Measurements from ENCODE around the gene RGS12.
A peak's percentile ranks its signal among the peaks of the same experiment; 100 is the strongest.

RGS12 gene

GRCh38 chr4:3292571-3293400 is at the start of gene RGS12:
Gene RGS12 (plus strand): TSS chr4:3293021. CDS start chr4:3316171, 23,150 bp downstream.
- peak; percentile 75 for DNase-seq (ENCODE audit: low read depth)

- DNase-seq (ENCODE audit: low read depth): no peak
These were observed 49.6 kb upstream of the RGS12 start for GRCh38 chr4:3243136-3243780.

- DNase-seq (ENCODE audit: low read depth): no peak
These were observed 48.8 kb upstream of the RGS12 start for GRCh38 chr4:3244002-3244401.

- no peak for DNase-seq (ENCODE audit: low read depth)
These were observed 48.1 kb upstream of the RGS12 start for GRCh38 chr4:3244747-3245146.

- DNase-seq (ENCODE audit: low read depth): no peak
These were observed 47.1 kb upstream of the RGS12 start for GRCh38 chr4:3245676-3246075.

- DNase-seq (ENCODE audit: low read depth): no peak
These were observed 46.1 kb upstream of the RGS12 start for GRCh38 chr4:3246458-3247398.

- DNase-seq (ENCODE audit: low read depth): no peak
These were observed 45.2 kb upstream of the RGS12 start for GRCh38 chr4:3247399-3248177.

GRCh38 chr4:3248178-3248480 is 44.7 kb upstream of the RGS12 start:
- DNase-seq (ENCODE audit: low read depth): no peak

- no peak for DNase-seq (ENCODE audit: low read depth)
These were observed 43.8 kb upstream of the RGS12 start, which contains the start of gene MSANTD1 for GRCh38 chr4:3248811-3249661. Gene MSANTD1 (plus strand): TSS chr4:3249159. CDS start chr4:3249223, 64 bp downstream.

GRCh38 chr4:3249711-3250437 is 42.9 kb upstream of the RGS12 start:
- DNase-seq (ENCODE audit: low read depth): no peak

- DNase-seq (ENCODE audit: low read depth): no peak
These were observed 42.3 kb upstream of the RGS12 start for GRCh38 chr4:3250438-3250955.

GRCh38 chr4:3250956-3251690 is 41.7 kb upstream of the RGS12 start:
- no peak for DNase-seq (ENCODE audit: low read depth)

- DNase-seq (ENCODE audit: low read depth): no peak
These were observed 40.9 kb upstream of the RGS12 start for GRCh38 chr4:3251691-3252479.

GRCh38 chr4:3252480-3252828 is 40.4 kb upstream of the RGS12 start:
- no peak for DNase-seq (ENCODE audit: low read depth)

GRCh38 chr4:3252831-3253641 is 39.8 kb upstream of the RGS12 start:
- DNase-seq (ENCODE audit: low read depth): no peak

GRCh38 chr4:3253808-3254207 is 39.0 kb upstream of the RGS12 start:
- no peak for DNase-seq (ENCODE audit: low read depth)

- DNase-seq (ENCODE audit: low read depth): no peak
These were observed 38.3 kb upstream of the RGS12 start for GRCh38 chr4:3254302-3255131.

All from stimulated activated CD8-positive, alpha-beta memory T cell treated with anti-CD3 and anti-CD28 coated beads, Interleukin-12 subunit alpha, Interleukin-12 subunit beta, amount 100 ng/mL, for 4 hours (primary cell).